GM12874 (cell line): ENCODE results near the gene FHAD1.

ENCODE experiments used
- TF ChIP-seq, protein P1 (sequence below): IDR thresholded peaks from 2 replicates; pipeline ENCODE4 v1.5.1; 2011; ENCODE audit warnings: low read depth, mild to moderate bottlenecking, control low read depth, low read length, moderate library complexity; ENCODE audit not compliant: insufficient read depth

Gene FHAD1

DNA sequence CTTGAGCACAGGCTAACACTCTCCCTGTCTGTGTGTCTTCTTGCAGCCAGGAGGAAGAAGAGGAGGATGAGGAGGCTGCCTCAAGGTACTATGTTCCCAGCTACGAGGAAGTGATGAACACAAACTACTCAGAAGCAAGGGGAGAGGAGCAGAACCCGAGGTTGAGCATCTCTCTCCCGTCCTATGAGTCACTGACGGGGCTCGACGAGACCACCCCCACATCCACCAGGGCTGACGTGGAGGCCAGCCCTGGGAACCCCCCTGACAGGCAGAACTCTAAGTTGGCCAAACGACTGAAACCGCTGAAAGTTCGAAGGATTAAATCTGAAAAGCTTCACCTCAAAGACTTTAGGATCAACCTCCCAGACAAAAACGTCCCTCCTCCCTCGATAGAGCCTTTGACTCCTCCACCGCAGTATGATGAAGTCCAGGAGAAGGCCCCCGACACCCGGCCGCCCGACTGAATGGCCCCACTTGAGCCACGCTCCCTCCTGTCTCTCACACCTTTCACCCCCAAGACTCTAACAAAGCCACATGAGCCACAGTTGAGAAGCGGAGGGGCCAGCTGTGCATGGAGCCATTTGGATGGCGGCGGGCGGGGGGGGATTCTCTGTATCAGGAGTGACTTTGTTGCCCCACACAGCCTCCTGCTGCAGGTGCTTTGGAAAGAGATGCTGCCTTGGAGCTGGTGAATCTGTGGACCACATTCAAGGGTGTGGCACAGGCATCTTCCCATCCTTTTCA, 27.6 kb upstream of the FHAD1 start:
- TF ChIP-seq, protein P1, sequence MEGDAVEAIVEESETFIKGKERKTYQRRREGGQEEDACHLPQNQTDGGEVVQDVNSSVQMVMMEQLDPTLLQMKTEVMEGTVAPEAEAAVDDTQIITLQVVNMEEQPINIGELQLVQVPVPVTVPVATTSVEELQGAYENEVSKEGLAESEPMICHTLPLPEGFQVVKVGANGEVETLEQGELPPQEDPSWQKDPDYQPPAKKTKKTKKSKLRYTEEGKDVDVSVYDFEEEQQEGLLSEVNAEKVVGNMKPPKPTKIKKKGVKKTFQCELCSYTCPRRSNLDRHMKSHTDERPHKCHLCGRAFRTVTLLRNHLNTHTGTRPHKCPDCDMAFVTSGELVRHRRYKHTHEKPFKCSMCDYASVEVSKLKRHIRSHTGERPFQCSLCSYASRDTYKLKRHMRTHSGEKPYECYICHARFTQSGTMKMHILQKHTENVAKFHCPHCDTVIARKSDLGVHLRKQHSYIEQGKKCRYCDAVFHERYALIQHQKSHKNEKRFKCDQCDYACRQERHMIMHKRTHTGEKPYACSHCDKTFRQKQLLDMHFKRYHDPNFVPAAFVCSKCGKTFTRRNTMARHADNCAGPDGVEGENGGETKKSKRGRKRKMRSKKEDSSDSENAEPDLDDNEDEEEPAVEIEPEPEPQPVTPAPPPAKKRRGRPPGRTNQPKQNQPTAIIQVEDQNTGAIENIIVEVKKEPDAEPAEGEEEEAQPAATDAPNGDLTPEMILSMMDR: no peak

DNA sequence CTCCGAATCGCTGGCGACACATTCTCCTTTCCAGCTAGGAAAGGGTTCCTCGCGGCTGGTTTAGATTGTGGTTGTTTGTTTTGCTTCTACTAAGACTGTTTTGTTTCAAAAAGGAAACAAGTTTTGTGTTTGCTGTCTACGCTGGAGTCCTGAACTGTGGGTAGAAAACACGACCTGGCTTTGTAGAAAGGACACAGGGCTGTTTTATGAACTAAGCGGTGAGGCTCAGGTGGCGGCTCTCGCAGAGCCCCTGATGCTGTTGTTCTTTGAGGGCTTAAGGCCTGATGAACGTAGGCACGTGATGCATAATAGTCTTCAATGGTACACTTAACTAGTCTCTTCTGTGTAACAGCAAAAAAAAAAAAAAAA, 27.0 kb upstream of the FHAD1 start:
- TF ChIP-seq, protein P1: no peak

GRCh38 chr1:15220825-15221431, 26.1 kb upstream of the FHAD1 start:
- TF ChIP-seq, protein P1: no peak

DNA sequence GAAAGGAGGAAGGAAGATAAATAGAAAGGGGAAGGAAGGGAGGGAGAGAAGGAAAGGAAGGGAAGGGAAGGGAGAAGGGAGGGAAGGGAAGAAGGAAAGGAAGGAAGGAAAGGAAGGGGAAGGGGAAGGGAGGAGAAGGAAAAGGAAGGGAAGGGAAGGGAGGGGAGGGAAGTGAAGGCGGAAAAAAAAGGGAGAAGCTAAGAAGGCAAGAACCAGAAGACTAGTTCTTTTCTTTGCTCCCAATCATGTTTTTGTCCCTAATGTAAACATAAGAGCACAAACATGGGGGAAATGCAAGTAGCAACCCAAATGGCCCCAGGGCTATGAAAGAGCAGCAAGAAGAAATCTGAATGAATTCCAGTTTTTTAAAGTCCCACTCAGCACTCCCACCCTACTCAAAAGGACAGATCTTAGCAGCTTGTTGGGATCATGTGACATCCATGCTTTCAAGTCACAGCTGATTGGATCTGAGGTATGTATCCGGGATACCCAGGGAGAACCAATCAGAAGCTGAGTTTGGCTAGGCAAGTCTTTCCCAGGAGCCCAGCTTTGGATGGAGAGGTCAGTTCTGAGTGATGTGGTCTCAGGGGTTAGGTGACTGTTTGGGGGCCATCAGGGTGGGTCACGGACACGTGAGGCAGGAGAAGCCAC, 24.2 kb upstream of the FHAD1 start:
- TF ChIP-seq, protein P1: no peak

DNA sequence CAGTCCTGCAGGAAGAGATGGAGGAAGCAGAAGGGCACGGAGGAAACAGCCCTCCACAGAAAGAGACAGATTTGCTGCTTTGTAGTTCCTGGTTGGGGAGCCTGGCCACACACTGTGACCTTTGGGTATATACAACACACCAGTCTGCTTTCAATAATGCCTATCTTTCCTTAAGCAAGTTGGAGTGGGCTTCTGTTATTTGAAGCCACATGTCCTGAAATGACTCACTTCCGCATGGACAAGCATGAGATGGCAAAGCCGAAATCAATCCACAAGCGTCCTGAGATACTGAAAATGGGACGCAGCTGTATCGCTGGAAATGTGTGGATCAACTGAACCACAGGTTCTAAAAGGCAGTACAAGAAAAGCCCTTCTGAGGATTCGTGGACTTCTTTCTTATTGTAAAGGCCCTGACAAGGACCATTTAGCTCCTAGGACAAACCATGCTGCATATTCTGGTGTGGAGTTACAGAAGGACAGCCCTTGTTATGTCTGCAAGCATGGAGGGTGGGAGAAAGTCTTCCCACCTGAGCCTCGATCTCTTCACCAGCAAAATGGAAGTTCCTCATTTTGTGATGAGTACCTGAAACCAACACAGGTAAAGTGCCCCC, 22.7 kb upstream of the FHAD1 start:
- TF ChIP-seq, protein P1: no peak

GRCh38 chr1:15224974-15225373, 22.0 kb upstream of the FHAD1 start:
- TF ChIP-seq, protein P1: no peak

DNA sequence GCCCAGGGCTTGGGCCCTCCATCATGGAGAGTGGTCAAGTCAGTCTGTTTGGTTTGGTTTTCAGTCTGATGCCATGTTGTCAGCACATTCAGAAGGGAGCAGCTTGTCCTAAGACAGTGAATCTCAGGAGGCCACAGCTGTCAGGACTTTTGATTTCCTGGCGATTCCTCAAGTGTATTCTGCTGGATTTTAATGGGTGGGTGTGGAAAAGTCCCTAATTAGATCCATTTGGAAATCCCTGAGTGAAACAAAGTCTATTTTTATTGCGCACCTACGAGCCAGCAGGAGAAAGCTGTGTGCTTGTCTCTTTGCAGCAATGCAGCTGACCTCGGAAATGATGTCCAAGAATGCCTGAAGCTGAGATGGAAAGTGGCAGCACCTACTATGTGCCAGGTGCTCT, 21.6 kb upstream of the FHAD1 start:
- TF ChIP-seq, protein P1: no peak
